Heart right ventricle (tissue), 16 donors: ENCODE results near the gene DEXI. TPM values are rescaled to one million over a fixed set of nuclear protein-coding genes. Genes with fewer than 3 reads are reported as not detected.

Experiments used
- ATAC-seq, 8 donors: fragments of 200-7000 bp; cut with Tn5 transposase; one replicate each; pipeline ENCODE4 v1.9.1; 2020; ENCODE audit warnings: mild to moderate bottlenecking in 8 of 8, moderate library complexity in 8 of 8, moderate number of reproducible peaks in 1 of 8
- DNase-seq, 2 donors: peaks; one replicate each; pipeline ENCODE4 v3.0.0-alpha.2; 2020
- H3K27ac ChIP-seq, 10 donors: fragments of 200-600 bp; sonication (generic) in 2 of 10; one replicate each; pipeline versions ENCODE4 v1.5.0 to v1.8.0; 2020 to 2022; ENCODE audit warnings: mild to moderate bottlenecking in 3 of 10
- H3K27me3 ChIP-seq, 7 donors: fragments of 200-600 bp; one replicate each; pipeline ENCODE4 v1.8.0; 2021 to 2022; ENCODE audit warnings: mild to moderate bottlenecking in 2 of 7
- H3K36me3 ChIP-seq, 9 donors: fragments of 200-600 bp; sonication (generic) in 1 of 9; one replicate each; pipeline versions ENCODE4 v1.5.0 to v1.8.0; 2020 to 2022; ENCODE audit warnings: mild to moderate bottlenecking in 2 of 9
- H3K4me1 ChIP-seq, 9 donors: fragments of 200-600 bp; sonication (generic) in 1 of 9; one replicate each; pipeline versions ENCODE4 v1.5.0 to v1.8.0; 2020 to 2022; ENCODE audit warnings: mild to moderate bottlenecking in 4 of 9
- H3K4me3 ChIP-seq, 10 donors: fragments of 200-600 bp; sonication (generic) in 2 of 10; one replicate each; pipeline versions ENCODE4 v1.5.0 to v1.8.0; 2020 to 2022; ENCODE audit warnings: mild to moderate bottlenecking in 7 of 10, moderate library complexity in 2 of 10
- H3K9me3 ChIP-seq, 11 donors: fragments of 200-600 bp in 10 of 11; sonication (generic) in 2 of 11; one replicate each; pipeline versions ENCODE4 v1.5.0 to v1.8.0; 2013 to 2022; ENCODE audit warnings: mild to moderate bottlenecking in 2 of 11, control low read depth in 1 of 11, moderate library complexity in 1 of 11
- CTCF ChIP-seq, 9 donors: fragments of 200-600 bp; sonication (generic) in 2 of 9; IDR thresholded peaks; one replicate each; pipeline versions ENCODE4 v1.5.0 to v1.8.0; 2021 to 2022; ENCODE audit warnings: antibody characterized with exemption in 9 of 9, mild to moderate bottlenecking in 5 of 9, moderate library complexity in 1 of 9
- WGBS, 2 donors: extraction: QIAGEN DNeasy Blood & Tissue Kit; methylation state at CpG; one replicate each; pipeline ENCODE4 v1.1.7; 2013; ENCODE audit warnings: inconsistent platforms in 1 of 2; 5-methylcytosine and 5-hydroxymethylcytosine counted together
- intact Hi-C, 10 donors: fragments of 100-400 bp; cut with DNase I; formaldehyde crosslinking; loops; one replicate each; pipeline versions ENCODE4 v1.11.1 to v1.14.2; 2022
- polyA plus RNA-seq, 2 donors: library from polyadenylated mRNA; stranded (reverse); fragments of 200-250 nt; gene quantifications; one replicate each; pipeline ENCODE4 v1.2.3, GENCODE V29; 2013
- total RNA-seq, 10 donors: library from RNA; stranded (reverse); fragmentation: NEBNext Ultra II Directional in 3 of 10; extraction: Animal tissue kit (Norgen Biotek cat#: 25700) in 3 of 10; gene quantifications; one replicate each; pipeline versions ENCODE4 v1.2.1 to v1.2.4, GENCODE V29; 2021 to 2023
- donor health status: Arrhythmogenic right ventricular cardiomyopathy.
- donor health status: ischemic (EF 13 %, LVEDD 7.1; RV severe dilation, severe dysfunction).
- donor health status: healthy with polysubstance abuse.
- donor health status: DM: no; HTN: yes; CAD: no.
- donor health status: DM: no; HTN: no; CAD: no.
- donor health status: ischemic (EF 25% LVEDD 6.9; RV normal size, moderate dysfunction).
- donor health status: ischemic (EF 25% LVEDD 5.7; RV mildly dilated, moderate dysfunction).
- donor health status: healthy.
- donor health status: DM: yes; HTN: yes; CAD: no.
- donor health status: Ischemic cardiomyopathy.
- donor health status: ischemic (EF 35%, LVEDD 5.7; RV mildly dilated, moderate dysfunction).
- donor health status: nonischemic (EF 11% LVEDD 7.7; RV severe dilation, severe dysfunction).
- donor health status: DM: yes; HTN: yes; CAD: no.
- donor health status: PGD.
- donor health status: ischemic (EF 29% LVEDD 5.4; RV normal size, mild dysfunction).
- donor health status: nonischemic (EF 23%, LVEDD 6.1; RV moderate dilation, normal function).

The DEXI gene
- total and polyA plus RNA-seq, 12 donors, result 68.8 to 109 (median 88.5) TPM

GRCh38 chr16:10959161-10959560 lies 16.9 kb upstream of the DEXI start:
- Histone ChIP-seq H3K4me3 (no peak overlapping the region), H3K4me1 (peaks cover 2 to 27% (median 17%) of the 10 kb centered on the region in 9 donors), H3K27ac (no peak overlapping the region), H3K27me3 (no peaks in the 10 kb centered on the region), H3K36me3 (peaks cover 0 to 43% (median 15%) of the 10 kb centered on the region in 9 donors), H3K9me3 (no peaks in the 10 kb centered on the region)
- ATAC-seq (no peak), DNase-seq (no peak)
- 88 to 89% methylated on average over 5 of the region's 5 CpGs for WGBS, 2 donors
- intact Hi-C loops, result no loop called here
- no peak for TF ChIP-seq CTCF (IDR thresholded peaks at IDR 0.05)

DNA sequence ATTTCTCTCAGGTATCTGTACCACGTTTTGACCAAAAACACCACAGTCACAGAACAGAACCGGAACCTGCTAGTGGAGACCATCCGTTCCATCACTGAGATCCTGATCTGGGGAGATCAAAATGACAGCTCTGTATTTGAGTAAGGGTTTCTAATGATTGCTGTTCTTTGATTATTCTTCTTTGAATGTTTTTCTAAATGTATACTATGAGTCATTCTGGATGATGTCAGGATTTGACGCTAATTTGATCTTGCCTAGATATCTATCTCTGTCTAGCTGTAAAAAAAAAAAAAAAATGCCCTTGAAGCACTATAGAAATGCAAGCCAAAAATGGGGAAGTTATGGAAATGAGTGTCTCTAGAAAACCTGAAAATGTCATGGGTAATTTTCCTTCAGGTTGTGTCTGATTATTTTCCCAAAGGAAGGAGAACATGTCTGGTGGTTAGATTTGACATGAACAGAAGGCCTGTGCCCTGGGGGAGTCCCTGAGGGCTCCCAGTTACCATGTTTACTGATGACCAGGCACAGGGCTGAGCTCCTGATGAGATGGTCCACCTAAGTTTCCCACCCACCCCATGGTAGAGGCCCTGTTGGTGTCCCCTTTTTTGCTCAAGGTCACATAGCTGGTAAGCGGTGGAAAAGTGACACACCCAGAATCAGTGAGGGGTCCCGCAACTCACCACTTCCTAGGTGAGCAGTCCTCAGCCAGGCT lies 15.7 kb upstream of the DEXI start:
- H3K4me3 ChIP-seq, result no peak overlapping the region
- no peak overlapping the region for H3K27ac ChIP-seq
- intact Hi-C loops, result no loop called here
- WGBS, 2 donors, result 85 to 90% methylated on average over 6 of the region's 6 CpGs
- no peaks in the 10 kb centered on the region for H3K27me3 ChIP-seq
- no peak for DNase-seq
- TF ChIP-seq CTCF (IDR thresholded peaks at IDR 0.05), result no peak
- no peaks in the 10 kb centered on the region for H3K9me3 ChIP-seq
- H3K36me3 ChIP-seq, result peaks cover 0 to 32% (median 11%) of the 10 kb centered on the region in 9 donors
- H3K4me1 ChIP-seq, result peaks cover 0 to 28% (median 16%) of the 10 kb centered on the region in 9 donors
- no peak for ATAC-seq

GRCh38 chr16:10954903-10955302 lies 12.6 kb upstream of the DEXI start:
- Histone ChIP-seq H3K4me1 (peaks cover 0 to 25% (median 4%) of the 10 kb centered on the region in 9 donors), H3K9me3 (no peaks in the 10 kb centered on the region), H3K36me3 (peaks cover 0 to 18% (median 7%) of the 10 kb centered on the region in 9 donors), H3K27ac (no peak overlapping the region), H3K4me3 (no peak overlapping the region), H3K27me3 (no peaks in the 10 kb centered on the region)
- DNase-seq, result no peak
- 86 to 92% methylated on average over 7 of the region's 7 CpGs for WGBS, 2 donors
- ATAC-seq, result no peak
- TF ChIP-seq CTCF (IDR thresholded peaks at IDR 0.05), result no peak
- intact Hi-C loops, result no loop called here

GRCh38 chr16:10951026-10951425 lies 8.8 kb upstream of the DEXI start:
- TF ChIP-seq CTCF (IDR thresholded peaks at IDR 0.05), result no peak
- intact Hi-C loops, result no loop called here
- H3K36me3 ChIP-seq, result no peaks in the 10 kb centered on the region
- DNase-seq, result no peak
- ATAC-seq, result no peak
- no peaks in the 10 kb centered on the region for H3K27me3 ChIP-seq
- no peaks in the 10 kb centered on the region for H3K9me3 ChIP-seq
- peaks cover 1 to 39% (median 20%) of the 10 kb centered on the region in 9 donors for H3K4me1 ChIP-seq
- H3K4me3 ChIP-seq, result no peak overlapping the region
- WGBS, 2 donors, result 57 to 67% methylated on average over 4 of the region's 4 CpGs
- H3K27ac ChIP-seq, result no peak overlapping the region
